HAP-1 (cell line): ENCODE results near the gene KLK12.

Experiments
- DNase-seq, 2 experiments: peaks; one replicate each; pipeline ENCODE4 v3.0.0-alpha.2; 2016 to 2020; ENCODE audit warnings: low spot score in 2 of 2
- H3K27me3 ChIP-seq: fragments of 250-450 bp; sonication (Bioruptor Pico); 2 replicates; pipeline ENCODE4 v1.5.1; 2020; ENCODE audit warnings: low read depth, mild to moderate bottlenecking, moderate library complexity
- H3K36me3 ChIP-seq: fragments of 250-450 bp; sonication (Bioruptor Pico); replicated peaks from 2 replicates; pipeline ENCODE4 v1.5.1; 2020; ENCODE audit warnings: mild to moderate bottlenecking
- H3K4me1 ChIP-seq: fragments of 250-450 bp; sonication (Bioruptor Pico); 2 replicates; pipeline ENCODE4 v1.5.1; 2020; ENCODE audit warnings: mild to moderate bottlenecking
- H3K4me3 ChIP-seq: fragments of 250-450 bp; sonication (Bioruptor Pico); 2 replicates; pipeline ENCODE4 v1.5.1; 2020; ENCODE audit warnings: mild to moderate bottlenecking, moderate library complexity
- H3K9me3 ChIP-seq: fragments of 250-450 bp; sonication (Bioruptor Pico); 2 replicates; pipeline ENCODE4 v1.5.1; 2020; ENCODE audit warnings: mild to moderate bottlenecking, moderate library complexity
- in situ Hi-C: fragments of 300-500 bp; cut with MboI; formaldehyde crosslinking; loops from 3 replicates; pipeline ENCODE4 v1.14.3; 2020; ENCODE audit warnings: low sequenced_read_pairs, inconsistent platforms, mixed read lengths

Gene KLK12, protein sequence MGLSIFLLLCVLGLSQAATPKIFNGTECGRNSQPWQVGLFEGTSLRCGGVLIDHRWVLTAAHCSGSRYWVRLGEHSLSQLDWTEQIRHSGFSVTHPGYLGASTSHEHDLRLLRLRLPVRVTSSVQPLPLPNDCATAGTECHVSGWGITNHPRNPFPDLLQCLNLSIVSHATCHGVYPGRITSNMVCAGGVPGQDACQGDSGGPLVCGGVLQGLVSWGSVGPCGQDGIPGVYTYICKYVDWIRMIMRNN

DNA sequence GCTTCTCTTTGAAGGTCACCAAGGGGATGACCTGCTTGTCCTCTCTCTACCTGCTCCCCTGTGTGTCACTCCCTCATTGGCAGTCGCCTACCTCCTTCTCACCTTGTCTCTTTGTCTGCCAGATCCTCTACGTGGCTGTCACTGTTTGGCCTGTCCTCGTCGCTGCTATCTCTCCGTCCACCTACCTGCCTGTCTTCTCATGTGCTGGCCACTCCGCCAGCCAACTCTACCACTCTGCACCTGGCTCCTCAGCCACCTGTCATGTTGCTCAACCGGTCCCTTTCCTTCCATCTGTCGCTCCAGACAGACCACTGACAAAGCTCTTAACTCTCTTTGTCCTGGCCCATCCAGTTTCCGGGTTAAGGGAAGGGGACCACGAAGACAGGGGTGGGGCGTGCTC, at the start of gene KLK12:
Gene KLK12 (minus strand): TSS at position 299 of the 400 bp plus-strand sequence. CDS start 381 bp downstream, outside the sequence.
- Histone ChIP-seq H3K4me3 (no peak within 1 kb of the TSS), H3K4me1 (no peaks in the 10 kb centered on the region), H3K36me3 (no peaks in the 10 kb centered on the region), H3K27me3 (peaks cover 3% of the 10 kb centered on the region; the same call in 1 of the 2 replicates), H3K9me3 (no peaks in the 10 kb centered on the region)
- DNase-seq, result no peak
- in situ Hi-C loops, result no loop called here

DNA sequence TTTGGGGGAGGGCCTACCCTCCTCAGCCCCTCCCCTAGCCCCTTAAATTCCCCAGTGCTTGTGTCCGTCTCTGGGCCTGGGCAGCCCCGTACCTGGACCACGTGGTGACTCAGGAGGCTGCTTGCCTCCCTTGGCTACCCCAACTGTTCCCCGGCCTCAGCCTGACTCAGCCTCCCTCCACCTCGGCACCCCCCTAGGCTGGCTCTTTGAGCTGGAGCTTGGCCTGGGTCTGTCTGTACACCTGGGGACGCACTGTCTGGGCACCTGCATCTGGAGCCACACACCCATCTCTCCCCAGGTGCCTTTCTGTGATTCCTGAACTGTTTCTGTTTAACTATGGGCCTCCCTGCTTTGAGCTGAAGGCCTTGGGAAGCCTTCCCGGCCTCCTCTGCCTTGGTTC, 49.7 kb upstream of the KLK12 start:
- in situ Hi-C loops, result no loop called here
- Histone ChIP-seq H3K4me3 (no peak overlapping the region), H3K9me3 (no peaks in the 10 kb centered on the region), H3K36me3 (no peaks in the 10 kb centered on the region), H3K27me3 (no peaks in the 10 kb centered on the region), H3K4me1 (no peaks in the 10 kb centered on the region)
- no peak for DNase-seq

DNA sequence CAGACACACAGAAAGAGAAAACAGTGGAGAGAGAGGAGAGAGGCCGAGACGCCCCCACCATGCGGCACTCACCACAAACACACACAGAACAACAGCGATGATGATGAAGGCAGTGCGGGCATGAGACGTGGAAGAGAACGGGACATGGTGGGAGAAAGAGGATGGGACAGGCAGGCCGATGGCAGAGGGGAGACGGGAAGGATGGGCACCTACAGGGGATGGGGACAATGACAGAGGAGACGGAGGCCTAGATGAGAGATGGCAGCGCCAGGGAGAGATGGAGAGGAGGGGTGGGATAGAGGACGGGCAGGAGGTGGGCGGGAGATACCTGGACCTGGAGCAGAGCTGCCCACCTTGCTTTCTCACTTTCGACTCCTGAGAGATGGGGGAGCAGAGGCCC, 49.0 kb upstream of the KLK12 start:
- Histone ChIP-seq H3K9me3 (no peaks in the 10 kb centered on the region), H3K27me3 (no peaks in the 10 kb centered on the region), H3K4me3 (no peak overlapping the region), H3K36me3 (no peaks in the 10 kb centered on the region), H3K4me1 (no peaks in the 10 kb centered on the region)
- in situ Hi-C loops, result no loop called here
- no peak for DNase-seq

DNA sequence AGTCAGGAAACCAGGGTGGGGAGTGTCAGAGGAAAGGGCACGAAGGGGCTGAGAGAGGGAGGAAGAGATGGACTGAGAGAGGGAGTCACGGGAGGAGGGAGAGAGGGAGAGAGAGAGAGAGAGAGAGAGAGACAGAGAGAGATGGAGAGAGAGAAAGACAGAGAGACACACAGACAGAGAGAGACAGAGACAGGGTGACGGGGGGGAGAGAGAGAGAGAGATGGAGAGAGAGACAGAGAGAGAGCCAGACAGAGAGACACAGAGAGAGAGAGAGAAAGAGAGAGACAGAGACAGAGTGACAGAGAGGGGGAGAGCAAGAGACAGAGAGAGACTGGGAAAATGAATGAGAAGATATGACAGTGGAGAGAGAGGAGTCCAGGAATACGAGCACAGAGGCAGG, 48.4 kb upstream of the KLK12 start:
- H3K27me3 ChIP-seq, result no peaks in the 10 kb centered on the region
- in situ Hi-C loops, result no loop called here
- no peak for DNase-seq
- H3K36me3 ChIP-seq, result no peaks in the 10 kb centered on the region
- no peak overlapping the region for H3K4me3 ChIP-seq
- no peaks in the 10 kb centered on the region for H3K9me3 ChIP-seq
- no peaks in the 10 kb centered on the region for H3K4me1 ChIP-seq

DNA sequence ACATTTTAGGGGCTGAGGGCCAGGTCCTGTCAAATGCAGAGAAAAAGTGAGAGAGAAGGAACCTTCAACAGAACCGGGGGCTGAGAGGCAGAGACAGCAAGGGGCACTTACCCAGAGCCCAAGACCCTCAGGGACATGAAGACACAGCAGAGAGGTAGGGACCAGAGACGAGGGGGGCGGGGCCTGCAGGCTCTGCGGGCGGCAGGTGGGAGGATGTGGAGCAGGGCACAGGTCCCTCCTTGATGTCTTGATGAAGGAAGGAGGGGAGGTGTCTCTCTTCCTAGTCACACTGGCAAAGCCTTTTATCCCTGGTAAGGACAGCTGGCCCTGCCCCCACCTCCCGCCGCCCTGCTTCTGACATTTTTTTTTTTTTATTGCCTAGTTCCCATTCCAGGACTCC, 47.8 kb upstream of the KLK12 start, which contains the start of gene KLK14:
Gene KLK14 (minus strand): TSS at position 277 of the 400 bp plus-strand sequence. CDS start 273 bp downstream, at position 4.
- Histone ChIP-seq H3K27me3 (no peaks in the 10 kb centered on the region), H3K36me3 (no peaks in the 10 kb centered on the region), H3K9me3 (no peaks in the 10 kb centered on the region), H3K4me1 (no peaks in the 10 kb centered on the region), H3K4me3 (no peak within 1 kb of the TSS)
- DNase-seq, result no peak
- in situ Hi-C loops, result no loop called here

DNA sequence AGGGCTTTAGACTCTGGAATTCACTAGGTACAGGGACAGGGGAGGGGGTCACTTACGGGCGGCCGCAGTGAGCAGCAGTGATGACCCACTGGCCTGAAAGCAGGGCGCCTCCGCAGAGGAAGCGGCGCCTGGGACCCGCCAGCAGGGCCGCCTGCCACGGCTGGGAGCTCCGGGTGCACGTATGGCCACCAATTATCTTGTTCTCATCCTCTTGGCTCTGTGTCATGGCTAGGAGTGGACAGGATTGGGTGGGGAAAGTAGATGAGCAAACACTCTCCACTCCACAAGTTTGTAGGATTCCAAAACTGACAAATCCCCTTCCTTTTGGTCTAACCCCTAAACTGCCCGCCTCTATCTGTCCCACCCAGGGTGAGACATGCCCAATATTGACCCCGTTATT, 46.7 kb upstream of the KLK12 start:
- no peaks in the 10 kb centered on the region for H3K27me3 ChIP-seq
- H3K4me1 ChIP-seq, result no peaks in the 10 kb centered on the region
- no peak overlapping the region for H3K4me3 ChIP-seq
- no peaks in the 10 kb centered on the region for H3K36me3 ChIP-seq
- in situ Hi-C loops, result no loop called here
- no peaks in the 10 kb centered on the region for H3K9me3 ChIP-seq
- no peak for DNase-seq

DNA sequence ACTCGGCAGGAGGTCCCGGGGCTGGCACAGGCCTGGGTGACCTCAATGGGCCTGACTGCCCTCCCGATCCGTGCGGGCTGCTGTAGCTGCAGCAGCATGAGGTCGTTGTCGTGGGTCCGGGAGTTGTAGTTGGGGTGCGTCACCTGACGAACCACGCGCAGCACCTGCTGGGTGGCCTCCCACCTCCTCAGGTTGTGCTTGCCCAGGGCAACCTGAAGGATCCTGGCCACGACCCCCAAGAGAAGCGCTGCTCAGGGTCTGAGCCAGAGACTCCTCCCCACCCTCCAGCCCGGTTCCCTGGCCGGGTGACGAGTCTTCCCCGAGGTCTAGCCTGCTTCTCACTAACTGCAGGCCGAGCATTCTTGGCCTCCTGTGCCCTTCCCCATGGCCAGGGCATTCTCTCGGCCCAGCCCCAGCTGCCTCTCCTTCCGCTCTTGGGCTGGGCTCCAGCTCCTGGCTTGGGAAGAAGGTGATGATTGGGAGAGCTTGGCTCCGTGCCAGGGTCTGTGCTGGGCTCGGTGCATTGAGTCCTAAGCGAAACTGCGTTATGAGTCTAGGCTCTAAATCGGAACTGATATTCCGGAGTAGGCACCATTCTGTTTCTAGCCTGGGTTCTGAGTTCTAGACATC, 44.8 kb upstream of the KLK12 start:
- Histone ChIP-seq H3K36me3 (no peaks in the 10 kb centered on the region), H3K9me3 (no peaks in the 10 kb centered on the region), H3K27me3 (no peaks in the 10 kb centered on the region), H3K4me1 (no peaks in the 10 kb centered on the region), H3K4me3 (no peak overlapping the region)
- no peak for DNase-seq
- in situ Hi-C loops, result no loop called here

DNA sequence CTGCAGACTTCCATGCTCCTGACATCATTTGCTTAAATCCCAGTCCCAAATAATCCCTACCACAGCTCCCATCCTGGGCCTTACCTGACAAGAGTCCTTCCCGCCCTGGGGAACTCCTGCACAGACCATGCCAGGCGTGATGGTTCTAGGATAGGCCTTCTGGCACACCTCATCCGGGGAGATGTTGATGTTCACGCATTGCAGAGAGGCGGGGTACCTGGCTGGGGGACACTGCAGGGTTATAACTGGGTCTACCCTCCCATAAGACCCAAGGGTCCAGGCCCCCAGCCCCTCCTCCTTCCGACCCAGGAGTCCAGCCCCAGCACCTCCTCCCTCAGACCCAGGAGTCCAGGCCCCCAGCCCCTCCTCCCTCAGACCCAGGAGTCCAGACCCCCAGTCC, 43.9 kb upstream of the KLK12 start:
- H3K36me3 ChIP-seq, result no peaks in the 10 kb centered on the region
- DNase-seq, result no peak
- H3K4me3 ChIP-seq, result no peak overlapping the region
- no peaks in the 10 kb centered on the region for H3K27me3 ChIP-seq
- H3K9me3 ChIP-seq, result peaks cover 6% of the 10 kb centered on the region; the same call in 1 of the 2 replicates
- no peaks in the 10 kb centered on the region for H3K4me1 ChIP-seq
- in situ Hi-C loops, result no loop called here

DNA sequence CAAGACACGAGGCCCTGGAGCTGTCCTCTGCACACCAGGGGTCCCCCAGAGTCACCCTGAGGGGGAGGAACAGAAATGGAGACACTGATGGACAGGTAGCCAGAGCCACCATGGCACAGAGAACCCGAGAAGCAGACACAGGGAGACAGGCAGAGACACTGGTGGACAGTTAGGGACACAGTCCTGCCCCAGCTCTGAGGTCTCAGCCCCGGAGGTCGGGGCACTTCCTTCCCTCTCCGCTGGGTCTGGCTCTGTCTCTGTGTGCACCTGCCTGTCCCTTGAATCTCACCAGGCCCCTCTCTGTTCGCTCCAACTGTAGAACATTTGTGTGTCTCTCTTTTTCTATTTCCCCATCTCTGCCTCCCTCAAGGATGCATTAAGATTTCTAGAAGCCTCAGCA, 43.3 kb upstream of the KLK12 start:
- no peaks in the 10 kb centered on the region for H3K4me1 ChIP-seq
- no peak overlapping the region for H3K4me3 ChIP-seq
- no peak for DNase-seq
- H3K27me3 ChIP-seq, result no peaks in the 10 kb centered on the region
- in situ Hi-C loops, result no loop called here
- H3K9me3 ChIP-seq, result peaks cover 6% of the 10 kb centered on the region; the same call in 1 of the 2 replicates
- H3K36me3 ChIP-seq, result no peaks in the 10 kb centered on the region

DNA sequence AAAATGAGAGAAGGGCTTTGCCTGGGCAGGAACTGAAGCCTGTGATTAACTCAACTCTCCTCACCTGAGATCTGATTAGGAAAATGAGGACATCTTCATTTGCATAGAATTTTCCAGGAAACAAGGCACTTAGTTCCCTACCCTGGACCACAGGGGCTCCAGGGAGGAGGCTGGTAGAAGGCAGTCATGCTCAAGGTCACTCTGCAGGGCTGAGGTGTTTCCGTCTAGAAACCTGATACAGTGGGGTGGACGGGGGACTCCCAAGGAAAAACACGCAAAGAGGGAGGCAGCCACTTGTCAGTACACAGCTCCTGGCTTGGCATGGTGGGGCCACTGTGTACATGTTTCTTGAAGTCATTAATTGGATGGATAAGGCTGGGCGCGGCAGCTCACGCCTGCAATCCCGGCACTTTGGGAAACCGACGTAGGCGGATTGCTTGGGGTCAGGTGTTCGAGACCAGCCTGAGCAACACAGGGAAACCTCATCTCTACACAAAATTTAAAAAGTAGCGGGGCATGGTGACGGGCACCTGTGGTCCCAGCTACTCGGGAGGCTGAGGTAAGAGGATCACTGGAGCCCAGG, 41.9 kb upstream of the KLK12 start:
- in situ Hi-C loops, result no loop called here
- Histone ChIP-seq H3K4me3 (no peak overlapping the region), H3K4me1 (no peaks in the 10 kb centered on the region), H3K9me3 (peaks cover 6% of the 10 kb centered on the region; the same call in 1 of the 2 replicates), H3K27me3 (no peaks in the 10 kb centered on the region), H3K36me3 (no peaks in the 10 kb centered on the region)
- no peak for DNase-seq

DNA sequence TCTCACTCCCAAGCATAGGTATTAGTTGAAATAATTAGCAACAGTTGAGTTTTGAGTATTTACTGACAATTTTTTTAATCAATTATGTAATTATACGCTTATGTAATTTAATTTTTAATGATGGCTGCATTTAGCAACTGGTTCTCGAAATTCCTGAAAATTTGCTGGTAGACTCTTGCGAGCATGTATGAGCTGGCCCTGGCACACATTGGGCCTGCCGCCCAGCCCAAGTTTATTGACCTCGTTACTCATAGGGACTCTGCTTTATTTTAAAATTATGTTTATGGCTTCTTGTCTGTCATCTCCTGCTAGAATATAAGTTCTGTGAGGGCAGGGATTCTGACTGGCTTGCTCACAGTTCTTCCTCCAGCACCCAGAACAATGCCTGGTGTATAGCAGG, 41.2 kb upstream of the KLK12 start:
- Histone ChIP-seq H3K9me3 (peaks cover 6% of the 10 kb centered on the region; the same call in 1 of the 2 replicates), H3K36me3 (no peaks in the 10 kb centered on the region), H3K4me1 (no peaks in the 10 kb centered on the region), H3K4me3 (no peak overlapping the region), H3K27me3 (no peaks in the 10 kb centered on the region)
- in situ Hi-C loops, result no loop called here
- no peak for DNase-seq

DNA sequence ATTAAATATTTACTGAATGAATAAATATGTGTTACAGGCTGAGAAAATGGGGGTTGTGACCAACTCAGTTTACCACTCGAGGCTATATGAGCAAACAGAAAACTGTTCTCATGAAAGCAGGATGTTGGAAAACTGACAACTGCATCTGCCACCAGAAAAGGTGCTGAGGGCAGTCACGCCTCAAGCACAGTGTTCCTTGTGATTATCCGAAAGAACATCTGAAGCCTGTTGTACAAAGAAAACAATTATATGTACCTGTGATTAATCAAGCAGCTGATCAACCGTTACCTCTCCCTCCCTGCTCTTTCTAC, 36.2 kb upstream of the KLK12 start:
- in situ Hi-C loops, result no loop called here
- DNase-seq, result no peak

DNA sequence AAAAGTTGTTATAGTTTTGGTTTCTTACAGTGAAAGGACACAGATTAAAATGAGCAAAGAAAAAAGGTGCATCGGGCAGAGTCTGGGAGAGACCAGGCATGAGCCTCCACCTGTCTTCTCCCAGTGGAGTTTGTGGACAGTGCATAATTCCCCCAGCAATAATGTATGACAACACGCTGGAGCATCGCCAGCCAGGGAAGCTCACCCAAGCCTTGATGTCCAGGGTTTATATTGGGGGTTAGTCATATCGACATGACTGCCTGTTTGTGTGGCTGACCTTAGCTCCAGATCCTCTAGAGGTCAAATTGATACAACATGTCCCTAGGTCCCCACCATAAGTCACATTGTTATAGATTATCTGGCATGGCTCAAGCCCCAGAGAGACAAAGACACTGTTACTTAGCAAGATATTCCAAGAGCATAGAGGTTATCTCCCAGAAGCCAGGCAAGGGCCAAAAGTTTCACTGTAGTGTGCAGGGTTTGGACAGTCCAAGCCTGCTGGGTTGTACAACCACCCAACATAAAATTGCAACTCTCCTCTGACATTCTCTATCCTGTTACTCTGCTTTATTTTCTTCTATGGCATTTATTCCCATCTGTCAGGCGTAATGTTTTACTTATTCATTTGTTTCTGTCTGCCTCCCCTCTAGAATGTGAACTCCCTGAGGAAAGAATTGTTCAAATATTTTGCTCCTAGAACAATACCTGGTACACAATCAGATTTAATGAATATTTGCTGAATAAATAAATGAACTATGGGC, 35.7 kb upstream of the KLK12 start:
- H3K4me3 ChIP-seq, result no peak overlapping the region
- peaks cover 6% of the 10 kb centered on the region; the same call in 1 of the 2 replicates for H3K9me3 ChIP-seq
- no peaks in the 10 kb centered on the region for H3K36me3 ChIP-seq
- H3K4me1 ChIP-seq, result no peaks in the 10 kb centered on the region
- in situ Hi-C loops, result no loop called here
- DNase-seq, result no peak
- no peaks in the 10 kb centered on the region for H3K27me3 ChIP-seq

More for the DNA sequence above, 36.2 kb upstream of the KLK12 start:
- Histone ChIP-seq H3K9me3 (peaks cover 6% of the 10 kb centered on the region; the same call in 1 of the 2 replicates), H3K4me3 (no peak overlapping the region), H3K36me3 (no peaks in the 10 kb centered on the region), H3K27me3 (no peaks in the 10 kb centered on the region), H3K4me1 (no peaks in the 10 kb centered on the region)
